ENCODE data around the gene FKBP1C. TPM values are rescaled to one million over a fixed set of nuclear protein-coding genes. Genes with fewer than 3 reads are reported as not detected.

FKBP1C gene
- total RNA-seq, 2 experiments from 2014 or later: 0.16 TPM; not detected in 1

- no peaks in the 10 kb centered on the region for H3K4me1 ChIP-seq (ENCODE audit: insufficient read depth, low read length, poor library complexity, severe bottlenecking)
- no peak overlapping the region for H2AFZ ChIP-seq (ENCODE audit: low read length)
- DNase-seq (ENCODE audit: low spot score): no peak
- no peaks in the 10 kb centered on the region for H3K9me3 ChIP-seq (ENCODE audit: low read length)
- ChIA-PET POLR2A (no interaction called here), CTCF (ENCODE audit: unreplicated experiment) (no interaction called here)
- no peak overlapping the region for H3K4me2 ChIP-seq (ENCODE audit: low read length)
- H3K4me3 ChIP-seq (ENCODE audit: low read depth, low read length, poor library complexity, severe bottlenecking): no peak overlapping the region
- no peaks in the 10 kb centered on the region for H3K79me2 ChIP-seq (ENCODE audit: insufficient read depth, low read depth, low read length)
- intact Hi-C loops (cut with micrococcal nuclease; ENCODE audit: unreplicated experiment): loop anchor here (10.0 kb wide), 1 partner anchor 51 kb away; no protein-coding TSS in a partner anchor
- H3K9me2 ChIP-seq (ENCODE audit: insufficient read depth, low read length): no peaks in the 10 kb centered on the region
- no peak overlapping the region for H3K27ac ChIP-seq (ENCODE audit: low read depth, low read length, poor library complexity, severe bottlenecking)
- H3K36me3 ChIP-seq (ENCODE audit: insufficient read depth, low read length): no peaks in the 10 kb centered on the region
- no TSS peak for BruUV-seq (replicated peaks)
- H4K20me1 ChIP-seq (ENCODE audit: insufficient read depth, low read length): no peaks in the 10 kb centered on the region
- TF ChIP-seq EZH2phosphoT487 (IDR thresholded peaks at IDR 0.05; ENCODE audit: borderline replicate concordance, low read depth, low read length) (no peak), CTCF (conservative IDR thresholded peaks at IDR 0.05; ENCODE audit: low read length) (no peak)
Measured at GRCh38 chr6:63245420-63245819, 34.2 kb downstream of the FKBP1C start.

- intact Hi-C loops (cut with micrococcal nuclease; ENCODE audit: unreplicated experiment): loop anchor here (10.0 kb wide), 1 partner anchor 51 kb away; no protein-coding TSS in a partner anchor
- no TSS peak for BruUV-seq (replicated peaks)
- no peaks in the 10 kb centered on the region for H3K4me1 ChIP-seq (ENCODE audit: insufficient read depth, low read length, poor library complexity, severe bottlenecking)
- no peaks in the 10 kb centered on the region for H4K20me1 ChIP-seq (ENCODE audit: insufficient read depth, low read length)
- H3K9me3 ChIP-seq (ENCODE audit: low read length): no peaks in the 10 kb centered on the region
- no peak overlapping the region for H2AFZ ChIP-seq (ENCODE audit: low read length)
- no peak overlapping the region for H3K4me2 ChIP-seq (ENCODE audit: low read length)
- POLR2A ChIA-PET: no interaction called here
- no peak overlapping the region for H3K27ac ChIP-seq (ENCODE audit: low read depth, low read length, poor library complexity, severe bottlenecking)
- no peak for DNase-seq (ENCODE audit: low spot score)
- H3K79me2 ChIP-seq (ENCODE audit: insufficient read depth, low read depth, low read length): no peaks in the 10 kb centered on the region
- no peaks in the 10 kb centered on the region for H3K9me2 ChIP-seq (ENCODE audit: insufficient read depth, low read length)
- CTCF ChIA-PET (ENCODE audit: unreplicated experiment): no interaction called here
- TF ChIP-seq EZH2phosphoT487 (IDR thresholded peaks at IDR 0.05; ENCODE audit: borderline replicate concordance, low read depth, low read length): no peak
- TF ChIP-seq CTCF (conservative IDR thresholded peaks at IDR 0.05; ENCODE audit: low read length): peak; percentile 57
- H3K36me3 ChIP-seq (ENCODE audit: insufficient read depth, low read length): no peaks in the 10 kb centered on the region
- H3K4me3 ChIP-seq (ENCODE audit: low read depth, low read length, poor library complexity, severe bottlenecking): no peak overlapping the region
Measured at GRCh38 chr6:63245909-63246308, 34.6 kb downstream of the FKBP1C start.

DNA sequence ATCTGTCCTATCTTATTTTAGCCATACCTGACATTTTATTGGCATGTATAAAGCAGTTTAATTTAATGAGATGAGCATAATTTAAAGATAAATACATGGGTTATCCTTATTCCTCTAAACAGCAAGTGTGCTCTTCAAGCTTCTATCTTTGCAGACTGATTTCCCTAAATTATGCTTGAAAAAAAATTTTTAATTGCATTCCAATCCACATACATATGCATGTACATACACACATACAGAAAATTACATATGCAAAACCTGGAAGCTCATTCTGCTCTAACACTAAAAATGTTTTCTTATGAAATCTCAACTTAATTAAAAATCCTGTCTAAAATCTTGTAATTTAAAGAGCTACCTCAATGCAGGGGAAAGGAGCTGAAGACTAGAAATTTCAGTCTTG lies 35.3 kb downstream of the FKBP1C start:
- Histone ChIP-seq H3K9me2 (ENCODE audit: insufficient read depth, low read length) (no peaks in the 10 kb centered on the region), H2AFZ (ENCODE audit: low read length) (no peak overlapping the region), H3K9me3 (ENCODE audit: low read length) (no peaks in the 10 kb centered on the region), H3K4me2 (ENCODE audit: low read length) (no peak overlapping the region), H3K36me3 (ENCODE audit: insufficient read depth, low read length) (no peaks in the 10 kb centered on the region), H3K27ac (ENCODE audit: low read depth, low read length, poor library complexity, severe bottlenecking) (no peak overlapping the region), H3K4me1 (ENCODE audit: insufficient read depth, low read length, poor library complexity, severe bottlenecking) (no peaks in the 10 kb centered on the region), H3K4me3 (ENCODE audit: low read depth, low read length, poor library complexity, severe bottlenecking) (no peak overlapping the region), H3K79me2 (ENCODE audit: insufficient read depth, low read depth, low read length) (no peaks in the 10 kb centered on the region), H4K20me1 (ENCODE audit: insufficient read depth, low read length) (no peaks in the 10 kb centered on the region)
- ChIA-PET CTCF (ENCODE audit: unreplicated experiment) (no interaction called here), POLR2A (no interaction called here)
- BruUV-seq (replicated peaks): no TSS peak
- TF ChIP-seq EZH2phosphoT487 (IDR thresholded peaks at IDR 0.05; ENCODE audit: borderline replicate concordance, low read depth, low read length): no peak
- no peak for TF ChIP-seq CTCF (conservative IDR thresholded peaks at IDR 0.05; ENCODE audit: low read length)
- DNase-seq (ENCODE audit: low spot score): no peak
- intact Hi-C loops (cut with micrococcal nuclease; ENCODE audit: unreplicated experiment): loop anchor here (10.0 kb wide), 1 partner anchor 52 kb away; no protein-coding TSS in a partner anchor

Data from OCI-LY7 (cell line).